H1 (cell line): ENCODE results near the gene SPTB. TPM values are rescaled to one million over a fixed set of nuclear protein-coding genes. Genes with fewer than 3 reads are reported as not detected.

Source experiments
- CBX5 ChIP-seq: fragments of 300-800, 300-1000 bp; sonication (generic); IDR thresholded peaks from 2 replicates; pipeline ENCODE4 v1.7.1; 2016; ENCODE audit warnings: antibody characterized with exemption, low read length, low read depth
- polyA plus RNA-seq, 7 experiments: library from polyadenylated mRNA; depleted of rRNA in 3 of 7; stranded (reverse) in 5 of 7; unstranded in 2 of 7; fragments of >200 nt in 5 of 7; fragments of 200-250 nt in 2 of 7; gene quantifications; 1 replicate in 5 of 7; 2 replicates in 1 of 7; 4 replicates in 1 of 7; pipeline versions ENCODE4 v1.2.1 to v1.2.3, GENCODE V29; 2011 to 2013; ENCODE audit warnings: missing spikeins in 2 of 7, mixed read lengths in 2 of 7
- total RNA-seq: library from RNA; stranded (reverse); fragmentation: NEBNext Ultra II Directional; extraction: Animal tissue kit (Norgen Biotek cat#: 25700); gene quantifications from 2 replicates; pipeline ENCODE4 v1.2.1, GENCODE V29; 2021
- TF ChIP-seq, protein P1 (sequence below): IDR thresholded peaks from 2 replicates; pipeline ENCODE4 v1.6.1; 2011; ENCODE audit warnings: low read length, improper control_type of control experiment

The SPTB gene
- total and polyA plus RNA-seq, 2 of the 8 experiments (the other 6 are each of a cell fraction or from before 2014, with no cell fraction given): 0.30 to 2.4 TPM

GRCh38 chr14:64927031-64927430 is 47.3 kb upstream of the SPTB start (continued):
- TF ChIP-seq, protein P1, sequence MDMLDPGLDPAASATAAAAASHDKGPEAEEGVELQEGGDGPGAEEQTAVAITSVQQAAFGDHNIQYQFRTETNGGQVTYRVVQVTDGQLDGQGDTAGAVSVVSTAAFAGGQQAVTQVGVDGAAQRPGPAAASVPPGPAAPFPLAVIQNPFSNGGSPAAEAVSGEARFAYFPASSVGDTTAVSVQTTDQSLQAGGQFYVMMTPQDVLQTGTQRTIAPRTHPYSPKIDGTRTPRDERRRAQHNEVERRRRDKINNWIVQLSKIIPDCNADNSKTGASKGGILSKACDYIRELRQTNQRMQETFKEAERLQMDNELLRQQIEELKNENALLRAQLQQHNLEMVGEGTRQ: no peak
- TF ChIP-seq CBX5: no peak
